Astrocyte (in vitro differentiated cells and primary cell): ENCODE measurements around the gene CLMN. TPM values are rescaled to one million over a fixed set of nuclear protein-coding genes. Genes with fewer than 3 reads are reported as not detected.

Experiments used
- DNase-seq: peaks from one replicate; pipeline ENCODE4 v3.0.0-alpha.2; 2010; ENCODE audit warnings: low read depth
- FAIRE-seq: peaks from 2 replicates; lab custom pipeline; 2011; peaks lifted over from hg19 to GRCh38; lab: Jason Lieb, UNC
- H2AFZ ChIP-seq: 2 replicates; pipeline ENCODE4 v1.6.0; 2012; ENCODE audit warnings: low read depth, low read length, inconsistent platforms
- H3K27ac ChIP-seq: 2 replicates; pipeline ENCODE4 v1.5.1; 2011; ENCODE audit warnings: low read depth, low read length, inconsistent platforms
- H3K27me3 ChIP-seq: 2 replicates; pipeline ENCODE4 v1.6.0; 2011; ENCODE audit warnings: low read length, inconsistent platforms; ENCODE audit not compliant: insufficient read depth
- H3K36me3 ChIP-seq: 2 replicates; pipeline ENCODE4 v1.5.1; 2011; ENCODE audit warnings: low read length, inconsistent platforms; ENCODE audit not compliant: insufficient read depth
- H3K4me1 ChIP-seq: 2 replicates; pipeline ENCODE4 v1.5.1; 2011; ENCODE audit warnings: low read length, inconsistent platforms; ENCODE audit not compliant: insufficient read depth
- H3K4me2 ChIP-seq: 2 replicates; pipeline ENCODE4 v1.6.0; 2012; ENCODE audit warnings: low read length, inconsistent platforms
- H3K4me3 ChIP-seq: 2 replicates; pipeline ENCODE4 v1.5.1; 2011; ENCODE audit warnings: low read depth, mild to moderate bottlenecking, low read length, inconsistent platforms; ENCODE audit not compliant: insufficient read depth
- H3K79me2 ChIP-seq: 2 replicates; pipeline ENCODE4 v1.6.0; 2012; ENCODE audit warnings: mild to moderate bottlenecking, low read length, inconsistent platforms; ENCODE audit not compliant: insufficient read depth
- H3K9ac ChIP-seq: 2 replicates; pipeline ENCODE4 v1.6.0; 2012; ENCODE audit warnings: mild to moderate bottlenecking, low read length, inconsistent platforms
- H3K9me3 ChIP-seq: 2 replicates; pipeline ENCODE4 v1.5.1; 2012; ENCODE audit warnings: low read depth, mild to moderate bottlenecking, low read length, inconsistent platforms; ENCODE audit not compliant: insufficient read depth
- H4K20me1 ChIP-seq: 2 replicates; pipeline ENCODE4 v1.6.0; 2012; ENCODE audit warnings: low read length, inconsistent platforms; ENCODE audit not compliant: insufficient read depth
- H3K27ac Mint-ChIP-seq: one replicate; pipeline ENCODE4 v1.8.0; 2021; ENCODE audit warnings: mild to moderate bottlenecking, mixed read lengths; ENCODE audit not compliant: unreplicated experiment
- H3K27me3 Mint-ChIP-seq: one replicate; pipeline ENCODE4 v1.8.0; 2021; ENCODE audit warnings: low read depth, mixed read lengths; ENCODE audit not compliant: unreplicated experiment
- H3K36me3 Mint-ChIP-seq: one replicate; pipeline ENCODE4 v1.8.0; 2021; ENCODE audit warnings: low read depth, mixed read lengths; ENCODE audit not compliant: unreplicated experiment
- H3K4me1 Mint-ChIP-seq: one replicate; pipeline ENCODE4 v1.8.0; 2021; ENCODE audit warnings: low read depth, mixed read lengths; ENCODE audit not compliant: unreplicated experiment
- H3K4me3 Mint-ChIP-seq: one replicate; pipeline ENCODE4 v1.8.0; 2021; ENCODE audit warnings: mild to moderate bottlenecking, moderate library complexity, mixed read lengths; ENCODE audit not compliant: unreplicated experiment
- H3K9me3 Mint-ChIP-seq: one replicate; pipeline ENCODE4 v1.8.0; 2021; ENCODE audit warnings: mild to moderate bottlenecking, mixed read lengths; ENCODE audit not compliant: unreplicated experiment
- EZH2 ChIP-seq: IDR thresholded peaks from 2 replicates; pipeline ENCODE4 v1.6.1; 2012; ENCODE audit warnings: mild to moderate bottlenecking, low read length, inconsistent platforms; ENCODE audit not compliant: insufficient read depth
- total RNA-seq: library from RNA; stranded (reverse); gene quantifications from 2 replicates; pipeline ENCODE4 v1.2.1, GENCODE V29; 2021
- TF ChIP-seq, protein P1 (sequence below): IDR thresholded peaks from 2 replicates; pipeline ENCODE4 v1.5.1; 2011; ENCODE audit warnings: low read depth, mild to moderate bottlenecking, inconsistent platforms, low read length, moderate library complexity; ENCODE audit not compliant: insufficient read depth

CLMN gene
- total RNA-seq, 1 donor from 2014 or later = 14.0 TPM

DNA sequence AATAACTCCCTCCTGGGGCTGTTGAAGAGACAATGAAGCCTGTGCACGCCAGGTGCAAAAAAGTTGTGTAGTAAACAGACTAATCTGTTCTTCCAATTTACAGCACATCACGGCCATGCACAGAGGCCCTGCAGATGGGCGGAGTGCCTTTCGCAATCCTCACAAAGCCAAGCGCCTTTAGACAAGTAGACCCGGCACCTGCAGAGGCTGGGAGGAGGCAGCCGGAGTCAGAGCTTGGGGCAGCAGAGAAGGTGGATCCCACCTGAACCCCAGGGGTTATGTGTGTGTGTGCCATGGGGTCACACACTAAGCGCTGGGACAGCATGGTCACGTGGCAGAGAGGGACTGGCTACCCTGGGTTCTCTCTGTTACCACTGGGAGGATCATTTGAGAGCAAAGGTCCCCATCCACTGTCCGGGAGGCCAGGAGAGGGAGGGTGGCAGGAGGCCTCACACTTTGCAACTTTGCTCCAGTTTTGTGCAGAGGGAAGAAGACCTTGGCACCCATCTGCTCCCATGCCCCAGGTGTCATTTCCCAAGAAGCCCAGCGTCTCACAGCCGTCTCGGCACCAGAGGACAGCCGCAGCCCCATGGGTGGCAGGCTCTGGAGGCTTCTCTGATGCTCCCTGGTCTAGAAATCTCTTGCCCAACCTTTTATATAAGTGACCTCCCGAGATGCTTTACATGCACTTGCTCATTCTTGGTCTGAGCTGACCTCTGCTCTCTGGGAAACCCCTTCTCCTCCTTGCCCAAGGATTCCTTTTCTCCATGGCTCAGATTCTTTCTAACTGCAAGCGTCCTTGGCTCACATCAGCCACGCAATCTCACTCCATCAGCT, 82.4 kb downstream of the CLMN start:
- H3K9me3 Mint-ChIP-seq = no peaks in the 10 kb centered on the region
- H3K79me2 ChIP-seq = no peaks in the 10 kb centered on the region
- no peaks in the 10 kb centered on the region for H4K20me1 ChIP-seq
- H3K4me3 ChIP-seq = no peak overlapping the region
- no peaks in the 10 kb centered on the region for H3K4me1 ChIP-seq
- peaks cover 10% of the 10 kb centered on the region for H3K27me3 Mint-ChIP-seq
- no peak overlapping the region for H3K27ac Mint-ChIP-seq
- DNase-seq (no peak), FAIRE-seq (no peak)
- H3K36me3 ChIP-seq = no peaks in the 10 kb centered on the region
- no peak overlapping the region for H3K9ac ChIP-seq
- H3K27me3 ChIP-seq = no peaks in the 10 kb centered on the region
- H3K4me2 ChIP-seq = no peak overlapping the region
- H2AFZ ChIP-seq = no peak overlapping the region
- H3K4me3 Mint-ChIP-seq = no peak overlapping the region
- no peak for TF ChIP-seq EZH2
- TF ChIP-seq, protein P1, sequence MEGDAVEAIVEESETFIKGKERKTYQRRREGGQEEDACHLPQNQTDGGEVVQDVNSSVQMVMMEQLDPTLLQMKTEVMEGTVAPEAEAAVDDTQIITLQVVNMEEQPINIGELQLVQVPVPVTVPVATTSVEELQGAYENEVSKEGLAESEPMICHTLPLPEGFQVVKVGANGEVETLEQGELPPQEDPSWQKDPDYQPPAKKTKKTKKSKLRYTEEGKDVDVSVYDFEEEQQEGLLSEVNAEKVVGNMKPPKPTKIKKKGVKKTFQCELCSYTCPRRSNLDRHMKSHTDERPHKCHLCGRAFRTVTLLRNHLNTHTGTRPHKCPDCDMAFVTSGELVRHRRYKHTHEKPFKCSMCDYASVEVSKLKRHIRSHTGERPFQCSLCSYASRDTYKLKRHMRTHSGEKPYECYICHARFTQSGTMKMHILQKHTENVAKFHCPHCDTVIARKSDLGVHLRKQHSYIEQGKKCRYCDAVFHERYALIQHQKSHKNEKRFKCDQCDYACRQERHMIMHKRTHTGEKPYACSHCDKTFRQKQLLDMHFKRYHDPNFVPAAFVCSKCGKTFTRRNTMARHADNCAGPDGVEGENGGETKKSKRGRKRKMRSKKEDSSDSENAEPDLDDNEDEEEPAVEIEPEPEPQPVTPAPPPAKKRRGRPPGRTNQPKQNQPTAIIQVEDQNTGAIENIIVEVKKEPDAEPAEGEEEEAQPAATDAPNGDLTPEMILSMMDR = no peak
- H3K36me3 Mint-ChIP-seq = no peaks in the 10 kb centered on the region
- no peaks in the 10 kb centered on the region for H3K9me3 ChIP-seq
- peaks cover 1% of the 10 kb centered on the region for H3K4me1 Mint-ChIP-seq
- no peak overlapping the region for H3K27ac ChIP-seq

DNA sequence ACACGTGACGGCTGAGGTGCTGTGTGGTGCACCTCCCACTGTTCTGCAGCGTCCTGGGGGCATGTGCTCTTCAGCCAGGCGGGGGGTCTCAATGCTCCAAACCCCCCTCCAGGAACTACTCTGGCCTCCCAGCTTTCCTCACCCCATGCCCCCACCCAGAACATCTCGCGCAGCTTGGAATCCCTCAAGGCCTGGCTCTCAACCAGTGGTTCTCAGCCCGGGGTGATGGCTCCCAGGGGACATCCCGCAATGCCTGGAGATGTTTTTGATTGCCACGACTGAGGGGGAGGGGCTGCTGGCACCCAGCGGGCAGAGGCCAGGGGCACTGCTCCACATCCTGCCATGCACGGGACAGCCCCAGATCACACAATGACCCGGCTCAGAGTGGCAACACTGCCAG, 83.5 kb downstream of the CLMN start:
- no peaks in the 10 kb centered on the region for H3K36me3 ChIP-seq
- Mint-ChIP-seq H3K4me3 (no peak overlapping the region), H3K9me3 (no peaks in the 10 kb centered on the region), H3K27ac (no peak overlapping the region), H3K4me1 (peaks cover 1% of the 10 kb centered on the region), H3K27me3 (peaks cover 10% of the 10 kb centered on the region), H3K36me3 (no peaks in the 10 kb centered on the region)
- no peak overlapping the region for H3K27ac ChIP-seq
- FAIRE-seq (no peak), DNase-seq (no peak)
- no peak overlapping the region for H3K9ac ChIP-seq
- no peaks in the 10 kb centered on the region for H4K20me1 ChIP-seq
- TF ChIP-seq, protein P1 = no peak
- TF ChIP-seq EZH2 = no peak
- no peak overlapping the region for H3K4me3 ChIP-seq
- no peak overlapping the region for H2AFZ ChIP-seq
- no peaks in the 10 kb centered on the region for H3K27me3 ChIP-seq
- H3K4me1 ChIP-seq = no peaks in the 10 kb centered on the region
- H3K4me2 ChIP-seq = no peak overlapping the region
- no peaks in the 10 kb centered on the region for H3K9me3 ChIP-seq
- H3K79me2 ChIP-seq = no peaks in the 10 kb centered on the region

DNA sequence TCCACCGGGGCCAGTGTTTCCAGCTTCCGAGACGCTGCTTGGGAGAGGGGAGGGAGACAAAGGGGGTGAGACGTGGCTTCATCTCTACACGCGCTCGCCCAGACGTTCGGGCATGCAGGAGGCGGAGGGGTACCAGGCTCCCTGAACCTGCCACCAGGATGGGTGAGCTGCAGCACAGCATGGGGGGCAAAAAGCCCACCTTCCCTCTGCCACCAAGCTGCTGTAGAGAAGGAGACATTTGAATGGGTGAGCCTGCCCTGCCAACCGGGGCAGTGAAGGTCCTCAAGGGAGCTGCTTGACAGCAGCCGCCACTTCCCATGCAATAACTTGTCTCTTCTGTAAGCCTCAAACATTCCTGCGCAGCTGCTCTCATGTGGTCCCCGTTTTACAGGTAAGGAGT, 83.9 kb downstream of the CLMN start:
- no peak overlapping the region for H3K27ac Mint-ChIP-seq
- peaks cover 1% of the 10 kb centered on the region for H3K4me1 Mint-ChIP-seq
- Histone ChIP-seq H4K20me1 (no peaks in the 10 kb centered on the region), H3K4me1 (no peaks in the 10 kb centered on the region), H3K4me3 (no peak overlapping the region), H3K79me2 (no peaks in the 10 kb centered on the region), H2AFZ (no peak overlapping the region), H3K9me3 (no peaks in the 10 kb centered on the region), H3K27me3 (no peaks in the 10 kb centered on the region), H3K9ac (no peak overlapping the region), H3K27ac (no peak overlapping the region), H3K36me3 (no peaks in the 10 kb centered on the region), H3K4me2 (no peak overlapping the region)
- TF ChIP-seq, protein P1 = no peak
- no peak overlapping the region for H3K4me3 Mint-ChIP-seq
- no peaks in the 10 kb centered on the region for H3K36me3 Mint-ChIP-seq
- no peak for FAIRE-seq
- H3K27me3 Mint-ChIP-seq = peaks cover 10% of the 10 kb centered on the region
- DNase-seq = no peak
- H3K9me3 Mint-ChIP-seq = no peaks in the 10 kb centered on the region
